Astrocyte of the cerebellum (primary cell): ENCODE results near the gene EFCAB9.

Source experiments
- DNase-seq: peaks from one replicate; pipeline ENCODE4 v3.0.0-alpha.2; 2011; ENCODE audit warnings: low read depth
- H3K4me3 ChIP-seq: 2 replicates; pipeline ENCODE4 v1.5.1; 2011; ENCODE audit warnings: mild to moderate bottlenecking, low read depth, low read length, moderate library complexity
- CTCF ChIP-seq: IDR thresholded peaks from 2 replicates; pipeline ENCODE4 v1.5.1; 2012; ENCODE audit warnings: low read length, low read depth, moderate library complexity, mild to moderate bottlenecking; ENCODE audit errors: missing control alignments
- in situ Hi-C: cut with HindIII; loops from 2 replicates; pipeline ENCODE4 v1.10.0; 2017; ENCODE audit warnings: low sequenced_read_pairs

Gene EFCAB9

GRCh38 chr5:172209714-172210113, 15.7 kb downstream of the EFCAB9 start:
- in situ Hi-C loops, result no loop called here
- no peak for DNase-seq
- TF ChIP-seq CTCF, result no peak
- no peak overlapping the region for H3K4me3 ChIP-seq

GRCh38 chr5:172211676-172212075, 17.7 kb downstream of the EFCAB9 start:
- TF ChIP-seq CTCF, result no peak
- no peak for DNase-seq
- in situ Hi-C loops, result no loop called here
- no peak overlapping the region for H3K4me3 ChIP-seq

- TF ChIP-seq CTCF, result no peak
- no peak overlapping the region for H3K4me3 ChIP-seq
These were observed 19.2 kb downstream of the EFCAB9 start for GRCh38 chr5:172213126-172213525.

DNA sequence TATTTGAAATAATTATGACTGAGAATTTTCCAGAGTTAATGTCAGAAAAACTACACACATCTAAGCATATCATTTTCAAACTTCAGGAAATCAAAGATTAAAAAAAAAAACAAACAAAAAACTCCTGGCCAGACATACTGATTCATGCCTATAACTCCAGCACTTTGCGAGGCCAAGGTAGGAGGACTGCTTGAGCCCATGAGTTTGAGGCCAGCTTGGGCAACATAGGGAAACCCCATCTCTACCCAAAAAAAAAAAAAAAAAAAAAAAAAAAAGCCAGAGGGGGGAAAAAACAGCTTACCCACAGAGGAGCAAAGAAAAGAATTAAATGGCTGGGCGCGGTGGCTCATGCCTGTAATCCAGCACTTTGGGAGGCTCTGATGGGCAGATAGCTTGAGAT, 22.4 kb downstream of the EFCAB9 start:
- no peak overlapping the region for H3K4me3 ChIP-seq
- in situ Hi-C loops, result no loop called here
- DNase-seq, result no peak
- TF ChIP-seq CTCF, result no peak

More at GRCh38 chr5:172213126-172213525, 19.2 kb downstream of the EFCAB9 start:
- in situ Hi-C loops, result no loop called here
- DNase-seq, result no peak

DNA sequence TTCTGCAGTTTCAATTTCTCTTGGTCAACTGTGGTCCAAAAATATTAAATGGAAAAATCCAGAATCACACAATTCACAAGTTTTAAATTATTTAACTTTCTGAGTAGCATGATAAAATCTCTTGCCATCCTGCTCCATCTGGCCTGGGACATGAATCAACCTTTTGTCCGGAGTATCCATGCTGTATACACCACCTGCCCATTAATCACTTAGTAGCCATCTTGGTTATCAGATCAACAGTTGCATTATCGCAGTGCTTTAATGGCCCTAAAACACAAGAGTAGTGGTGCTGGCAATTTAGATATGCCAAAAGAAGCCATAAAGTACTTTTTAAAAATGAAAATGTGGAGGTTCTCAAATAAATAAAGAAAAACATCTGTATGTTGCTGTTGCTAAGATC, 25.3 kb downstream of the EFCAB9 start:
- in situ Hi-C loops, result no loop called here

DNA sequence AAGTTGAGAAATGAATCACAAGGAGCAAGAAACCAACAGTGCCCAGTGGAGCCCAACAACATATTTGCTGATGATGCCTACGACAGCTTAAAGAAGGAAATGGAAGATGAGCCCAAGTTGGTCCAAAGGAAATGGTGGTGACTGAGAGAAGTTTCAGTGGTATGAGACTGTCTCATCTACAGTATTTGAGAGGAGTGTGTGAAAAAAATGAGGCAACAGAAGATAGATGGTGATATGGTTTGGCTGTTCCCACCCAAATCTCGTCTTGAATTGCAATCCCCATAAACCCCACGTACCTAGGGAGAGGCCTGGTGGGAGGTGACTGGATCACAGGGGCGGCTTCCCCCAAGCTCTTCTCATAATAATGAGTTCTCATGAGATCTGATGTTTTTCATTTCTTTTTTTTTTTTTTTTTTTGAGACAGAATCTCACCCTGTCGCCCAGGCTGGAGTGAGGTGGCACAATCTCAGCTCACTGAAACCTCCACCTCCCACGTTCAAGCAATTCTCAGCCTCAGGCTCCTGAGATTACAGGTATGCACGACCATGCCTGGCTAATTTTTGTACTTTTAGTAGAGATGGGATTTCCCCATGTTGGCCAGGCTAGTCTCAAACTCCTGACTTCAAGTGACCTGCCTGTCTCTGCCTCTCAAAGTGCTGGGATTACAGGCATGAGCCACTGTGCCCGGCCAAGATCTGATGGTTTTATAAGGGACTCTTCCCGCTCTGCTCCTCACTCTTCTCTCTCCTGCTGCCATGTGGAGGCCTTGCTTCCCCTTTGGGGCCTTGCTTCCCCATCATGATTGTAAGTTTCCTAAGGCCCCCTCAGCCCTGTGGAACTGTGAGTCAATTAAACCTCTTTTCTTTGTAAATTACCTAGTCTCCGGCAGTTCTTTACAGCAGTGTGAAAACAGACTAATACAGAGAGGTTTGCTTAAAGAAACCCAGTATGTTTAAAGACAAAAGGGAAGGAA, 30.2 kb downstream of the EFCAB9 start:
- no peak for TF ChIP-seq CTCF
- in situ Hi-C loops, result no loop called here
- H3K4me3 ChIP-seq, result no peak overlapping the region
- no peak for DNase-seq

More for the DNA sequence above, 25.3 kb downstream of the EFCAB9 start:
- H3K4me3 ChIP-seq, result no peak overlapping the region
- DNase-seq, result no peak
- TF ChIP-seq CTCF, result no peak
